ENCODE measurements around the gene SAA4.

Gene SAA4

GRCh38 chr11:18221274-18221876 is 15.2 kb downstream of the SAA4 start:
- TF ChIP-seq USF1 (IDR thresholded peaks at IDR 0.05): no peak
- TF ChIP-seq EGR1 (IDR thresholded peaks at IDR 0.05): no peak
- no peak for TF ChIP-seq TEAD4 (IDR thresholded peaks at IDR 0.05)
- no peak for TF ChIP-seq REST (IDR thresholded peaks at IDR 0.05; ENCODE audit: low read depth)
- no peak for TF ChIP-seq FOXM1 (IDR thresholded peaks at IDR 0.05; ENCODE audit: borderline replicate concordance, low read depth)
- TF ChIP-seq YY1 (IDR thresholded peaks at IDR 0.05; ENCODE audit: low read depth): no peak
- no peak for TF ChIP-seq RAD21 (IDR thresholded peaks at IDR 0.05; ENCODE audit: low read depth)

- TF ChIP-seq TCF12 (IDR thresholded peaks at IDR 0.05; ENCODE audit: low read depth) (no peak), YY1 (IDR thresholded peaks at IDR 0.05; ENCODE audit: low read depth) (no peak), REST (IDR thresholded peaks at IDR 0.05; ENCODE audit: low read depth) (no peak), RAD21 (IDR thresholded peaks at IDR 0.05; ENCODE audit: low read depth) (no peak), TEAD4 (IDR thresholded peaks at IDR 0.05) (no peak), MAX (IDR thresholded peaks at IDR 0.05) (no peak), USF1 (IDR thresholded peaks at IDR 0.05) (no peak), NFIC (IDR thresholded peaks at IDR 0.05) (no peak), ZBTB7A (IDR thresholded peaks at IDR 0.05; ENCODE audit: low read depth) (no peak), CEBPB (IDR thresholded peaks at IDR 0.05) (no peak), FOXM1 (IDR thresholded peaks at IDR 0.05; ENCODE audit: borderline replicate concordance, low read depth) (no peak), CREB1 (IDR thresholded peaks at IDR 0.05; ENCODE audit: low read depth) (no peak), EP300 (IDR thresholded peaks at IDR 0.05; ENCODE audit: borderline replicate concordance) (no peak), TAF1 (IDR thresholded peaks at IDR 0.05; ENCODE audit: low read depth) (no peak), EGR1 (IDR thresholded peaks at IDR 0.05) (no peak)
Observed at GRCh38 chr11:18209058-18209457, 27.5 kb downstream of the SAA4 start.

- TF ChIP-seq EGR1 (IDR thresholded peaks at IDR 0.05) (no peak), NFIC (IDR thresholded peaks at IDR 0.05) (no peak), MAX (IDR thresholded peaks at IDR 0.05) (no peak), CREB1 (IDR thresholded peaks at IDR 0.05; ENCODE audit: low read depth) (no peak)
Observed at GRCh38 chr11:18204771-18205170, 31.8 kb downstream of the SAA4 start.

GRCh38 chr11:18204220-18204619 is 32.4 kb downstream of the SAA4 start:
- TF ChIP-seq FOXM1 (IDR thresholded peaks at IDR 0.05; ENCODE audit: borderline replicate concordance, low read depth) (no peak), CEBPB (IDR thresholded peaks at IDR 0.05) (no peak)

GRCh38 chr11:18203723-18204122 is 32.9 kb downstream of the SAA4 start:
- TF ChIP-seq RAD21 (IDR thresholded peaks at IDR 0.05; ENCODE audit: low read depth) (peak; percentile 48; the same call in 1 of the 2 replicates), CREB1 (IDR thresholded peaks at IDR 0.05; ENCODE audit: low read depth) (no peak)

GRCh38 chr11:18196532-18196931 is 40.1 kb downstream of the SAA4 start:
- TF ChIP-seq TCF12 (IDR thresholded peaks at IDR 0.05; ENCODE audit: low read depth): no peak
- TF ChIP-seq REST (IDR thresholded peaks at IDR 0.05; ENCODE audit: low read depth): no peak
- TF ChIP-seq NFIC (IDR thresholded peaks at IDR 0.05): no peak
- TF ChIP-seq CEBPB (IDR thresholded peaks at IDR 0.05): no peak
- no peak for TF ChIP-seq TEAD4 (IDR thresholded peaks at IDR 0.05)
- TF ChIP-seq USF1 (IDR thresholded peaks at IDR 0.05): no peak
- no peak for TF ChIP-seq CREB1 (IDR thresholded peaks at IDR 0.05; ENCODE audit: low read depth)
- TF ChIP-seq YY1 (IDR thresholded peaks at IDR 0.05; ENCODE audit: low read depth): no peak
- no peak for TF ChIP-seq EP300 (IDR thresholded peaks at IDR 0.05; ENCODE audit: borderline replicate concordance)
- no peak for TF ChIP-seq ZBTB7A (IDR thresholded peaks at IDR 0.05; ENCODE audit: low read depth)
- no peak for TF ChIP-seq RAD21 (IDR thresholded peaks at IDR 0.05; ENCODE audit: low read depth)
- no peak for TF ChIP-seq TAF1 (IDR thresholded peaks at IDR 0.05; ENCODE audit: low read depth)
- TF ChIP-seq FOXM1 (IDR thresholded peaks at IDR 0.05; ENCODE audit: borderline replicate concordance, low read depth): no peak
- TF ChIP-seq MAX (IDR thresholded peaks at IDR 0.05): no peak
